Left forelimb (tissue), 1 donor: ENCODE data around the gene NCMAP.
"Not testable (repeated sequence)": the region's sequence is repeated elsewhere in the genome, so short reads cannot be mapped to it uniquely, and the experiment has no call there.

Experiments
- DNase-seq: peaks from one replicate; pipeline ENCODE4 v3.0.0-alpha.2; 2018; ENCODE audit warnings: low spot score

Gene NCMAP

DNA sequence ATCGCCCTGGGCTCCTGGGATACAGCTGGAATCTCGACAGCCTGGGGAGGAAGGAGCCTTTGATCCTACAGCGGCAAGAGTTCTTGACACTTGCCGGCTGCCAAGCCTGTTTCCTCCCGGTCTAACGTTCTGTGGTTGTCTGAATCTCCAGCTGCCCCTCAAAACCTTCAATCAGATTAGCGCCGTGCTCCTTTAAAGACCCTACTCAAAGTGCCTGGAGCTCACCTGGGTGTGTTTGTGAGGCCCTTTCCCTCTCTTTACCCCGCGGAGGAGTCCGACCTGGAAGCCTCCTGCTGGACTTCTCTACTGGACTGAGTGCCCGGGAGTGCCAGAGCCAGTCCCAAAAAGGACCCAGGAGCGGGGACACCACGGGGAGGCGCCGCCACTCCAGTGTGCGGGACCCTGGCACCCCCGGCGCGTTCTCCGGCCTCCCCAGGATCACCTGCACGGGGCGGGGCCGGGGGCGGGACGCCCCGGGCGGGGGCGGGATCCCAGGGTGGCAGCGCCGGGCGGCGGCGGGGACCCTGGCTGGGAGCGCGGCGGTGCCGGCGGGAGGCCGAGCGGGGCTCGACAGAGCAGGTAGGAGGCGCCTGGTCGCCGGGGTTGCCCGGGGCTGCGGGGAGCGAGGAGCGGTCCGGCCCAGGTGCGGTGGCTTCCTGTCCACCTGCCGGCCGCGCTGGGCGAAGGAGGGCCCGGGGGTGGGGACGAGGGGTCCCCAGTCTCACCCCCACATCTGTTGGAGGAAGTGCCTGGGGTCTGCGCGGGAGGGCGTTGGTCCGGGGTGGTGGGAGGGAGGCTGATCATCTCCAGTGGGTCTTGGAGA lies at the start of gene NCMAP:
NCMAP (plus strand) TSS at position 497 of the 823 bp plus-strand sequence. CDS start 39,344 bp downstream, outside the sequence.
- no peak for DNase-seq

- no peak for DNase-seq
Measured at GRCh38 chr1:24506691-24507381, 49.1 kb upstream of the NCMAP start.

DNA sequence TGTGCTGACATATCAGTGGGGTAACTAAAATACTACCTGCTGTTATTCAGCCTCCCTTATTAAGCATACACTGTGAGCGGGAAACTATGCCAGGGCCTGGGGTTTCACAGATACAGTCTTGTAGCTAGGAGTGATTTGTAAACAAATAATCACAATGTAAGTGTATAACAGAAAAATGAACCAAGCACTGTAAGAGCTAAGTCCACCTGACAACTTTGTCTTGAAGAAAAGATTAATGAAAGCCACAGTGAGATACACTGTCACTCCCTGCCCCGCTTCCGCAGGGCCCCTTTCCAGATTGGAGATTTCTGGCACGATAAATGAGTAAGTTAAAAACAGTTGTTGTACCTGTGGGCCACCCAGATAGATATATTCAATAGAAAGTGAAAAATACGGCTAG lies 48.5 kb upstream of the NCMAP start:
- DNase-seq, result no peak

- DNase-seq, result no peak
Measured at GRCh38 chr1:24508911-24509310, 47.0 kb upstream of the NCMAP start.

GRCh38 chr1:24513706-24514105 lies 42.2 kb upstream of the NCMAP start:
- DNase-seq, result no peak

- no peak for DNase-seq
Measured at GRCh38 chr1:24514946-24515345, 40.9 kb upstream of the NCMAP start.

GRCh38 chr1:24515671-24516209 lies 40.1 kb upstream of the NCMAP start:
- DNase-seq, result not testable (repeated sequence)

- DNase-seq, result no peak
Measured at GRCh38 chr1:24516506-24516905, 39.4 kb upstream of the NCMAP start.

GRCh38 chr1:24517898-24518297 lies 38.0 kb upstream of the NCMAP start:
- no peak for DNase-seq

DNA sequence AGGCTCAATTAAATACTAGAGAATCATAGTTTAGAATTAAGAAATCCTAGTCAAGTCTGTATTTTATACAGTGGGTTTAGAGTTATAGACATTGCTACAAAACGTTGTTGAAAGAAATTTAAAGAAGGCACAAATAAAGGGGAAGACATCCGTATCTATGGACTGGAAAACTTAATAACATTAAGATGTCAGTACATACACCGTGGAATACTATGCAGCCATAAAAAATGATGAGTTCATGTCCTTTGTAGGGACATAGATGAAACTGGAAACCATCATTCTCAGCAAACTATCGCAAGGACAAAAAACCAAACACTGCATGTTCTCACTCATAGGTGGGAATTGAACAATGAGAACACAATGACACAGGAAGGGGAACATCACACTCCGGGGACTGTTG lies 35.6 kb upstream of the NCMAP start:
- not testable (repeated sequence) for DNase-seq

GRCh38 chr1:24525606-24526005 lies 30.3 kb upstream of the NCMAP start:
- no peak for DNase-seq

- no peak for DNase-seq
Measured at GRCh38 chr1:24526045-24526444, 29.8 kb upstream of the NCMAP start.

DNA sequence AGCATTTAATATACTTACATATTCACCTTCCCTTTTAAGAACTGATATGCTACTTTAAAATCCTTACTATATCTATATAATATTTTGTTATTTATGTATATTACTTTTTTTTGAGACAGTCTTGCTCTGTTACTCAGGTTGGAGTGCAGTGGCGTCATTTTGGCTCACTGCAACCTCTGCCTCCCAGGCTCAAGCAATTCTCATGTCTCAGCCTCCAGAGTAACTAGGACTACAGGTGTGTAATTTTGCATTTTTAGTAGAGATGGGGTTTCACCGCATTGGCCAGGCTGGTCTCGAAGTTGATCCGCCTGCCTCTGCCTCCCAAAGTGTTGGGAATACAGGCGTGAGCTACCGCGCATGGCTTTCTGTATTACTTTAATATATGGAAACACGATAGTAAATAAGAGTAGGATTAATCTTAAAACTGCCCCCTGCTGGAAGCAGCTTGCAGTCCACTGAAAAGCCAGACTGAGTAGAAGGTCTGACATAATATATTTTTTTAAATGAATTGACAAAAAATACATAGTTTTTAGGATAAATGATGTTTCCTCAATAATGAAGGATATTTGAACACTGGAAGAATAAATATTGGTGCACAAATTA lies 28.8 kb upstream of the NCMAP start:
- DNase-seq, result no peak

- no peak for DNase-seq
Measured at GRCh38 chr1:24528744-24529143, 27.1 kb upstream of the NCMAP start.

- DNase-seq, result not testable (repeated sequence)
Measured at GRCh38 chr1:24529292-24529691, 26.6 kb upstream of the NCMAP start.

GRCh38 chr1:24535021-24535424 lies 20.9 kb upstream of the NCMAP start:
- DNase-seq, result no peak

DNA sequence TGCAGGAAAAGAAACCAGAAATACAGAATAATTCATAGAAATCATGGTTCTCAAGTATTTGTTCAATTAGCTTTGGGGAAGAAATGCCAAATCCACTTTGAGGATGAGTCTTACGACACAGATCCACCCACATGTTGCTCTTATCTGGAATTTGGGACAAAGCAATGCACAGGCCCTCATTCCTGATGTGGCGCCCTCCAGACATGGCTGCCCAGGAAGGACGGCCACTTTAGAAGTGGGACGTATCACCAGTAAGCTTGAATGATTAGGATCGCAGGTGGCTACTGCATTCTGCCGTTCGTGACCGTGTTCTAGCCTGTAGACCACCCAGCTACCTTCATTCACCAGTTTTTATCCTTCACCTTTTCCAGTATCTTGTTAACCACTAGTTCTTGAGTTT lies 20.1 kb upstream of the NCMAP start:
- no peak for DNase-seq

DNA sequence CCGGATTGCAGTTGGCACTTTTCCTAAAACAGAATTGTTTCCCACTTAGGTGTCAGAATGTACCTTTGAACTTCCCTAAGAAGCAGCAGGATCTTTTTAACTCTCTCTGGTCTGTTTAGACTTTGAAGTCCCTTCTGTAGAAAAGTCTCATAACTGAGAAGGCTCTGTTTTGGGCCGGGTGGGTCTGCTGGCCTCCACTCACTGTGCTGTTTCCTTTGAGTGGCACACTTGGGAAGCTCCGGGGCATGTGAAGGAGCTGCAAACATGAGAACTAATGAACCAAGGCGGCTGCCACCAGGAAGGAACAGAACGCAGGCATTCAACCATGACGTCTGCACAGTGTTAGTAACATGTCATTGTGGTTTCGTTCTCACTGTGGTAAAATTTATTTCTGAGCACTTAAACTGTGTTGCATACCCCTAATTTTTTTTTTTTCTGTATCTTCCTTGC lies 19.5 kb upstream of the NCMAP start:
- no peak for DNase-seq

GRCh38 chr1:24540051-24540905 lies 15.6 kb upstream of the NCMAP start:
- no peak for DNase-seq

GRCh38 chr1:24540906-24541710 lies 14.8 kb upstream of the NCMAP start:
- DNase-seq, result no peak
